HG02678 (cell line): ENCODE results near the gene ZNF865.

Source experiments
- ATAC-seq: cut with Tn5 transposase; IDR thresholded peaks from one replicate; pipeline ENCODE4 v1.9.1; 2021; ENCODE audit warnings: mild to moderate bottlenecking, moderate library complexity; ENCODE audit not compliant: unreplicated experiment

The ZNF865 gene

DNA sequence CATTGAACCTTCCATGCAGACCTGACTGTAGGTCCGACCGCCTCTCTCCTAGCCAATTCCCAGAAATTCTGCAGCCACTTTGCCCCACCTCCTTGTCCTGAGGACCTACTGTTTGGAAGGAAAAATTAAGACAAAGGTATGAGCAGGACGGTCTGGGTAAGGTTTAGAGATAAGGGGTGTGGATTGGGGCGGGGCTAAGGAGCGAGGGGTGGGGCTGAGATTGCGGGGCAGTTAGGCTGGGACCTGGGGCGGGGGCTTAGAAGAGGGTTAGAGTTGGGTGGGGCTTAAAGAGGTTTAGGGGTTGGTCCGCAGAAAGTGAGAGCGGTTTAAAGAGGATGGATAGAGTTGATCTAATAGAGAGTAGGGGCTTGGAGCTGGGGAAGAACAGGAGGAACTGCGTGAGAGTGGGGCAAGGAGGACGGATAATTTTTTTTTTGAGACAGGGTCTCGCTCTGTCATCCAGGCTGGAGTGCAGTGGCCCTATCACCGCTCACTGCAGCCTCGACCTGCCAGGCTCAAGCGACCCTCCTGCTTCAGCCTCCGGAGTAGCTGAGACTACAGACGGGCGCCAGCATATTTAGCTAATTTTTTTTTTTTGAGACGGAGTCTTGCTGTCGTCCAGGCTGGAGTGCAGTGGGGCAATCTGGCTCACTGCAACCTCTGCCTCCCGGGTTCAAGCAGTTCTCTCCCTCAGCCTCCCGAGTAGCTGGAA is 1.7 kb upstream of the ZNF865 start:
- no peak for ATAC-seq

- peak; percentile 76 for ATAC-seq
Measured at GRCh38 chr19:55605207-55605636, 225 bp upstream of the ZNF865 start.

DNA sequence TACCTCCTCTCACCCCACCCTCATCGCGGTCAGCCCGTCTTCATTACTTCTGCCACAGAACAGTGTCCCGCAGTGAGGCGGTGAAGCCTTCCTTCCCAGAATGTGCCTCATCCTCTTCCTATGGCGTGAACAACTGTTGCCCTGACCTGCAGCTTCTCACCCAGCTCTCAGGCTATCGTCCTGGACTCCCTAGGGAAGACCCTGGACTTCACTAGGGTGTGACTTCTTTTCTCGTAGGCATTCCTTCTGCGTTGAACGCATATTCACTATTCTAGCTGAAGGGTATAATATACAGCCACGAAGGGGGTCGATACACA is 982 bp downstream of the ZNF865 start:
- ATAC-seq: no peak

GRCh38 chr19:55606817-55607216 is 1.4 kb downstream of the ZNF865 start:
- ATAC-seq: no peak

DNA sequence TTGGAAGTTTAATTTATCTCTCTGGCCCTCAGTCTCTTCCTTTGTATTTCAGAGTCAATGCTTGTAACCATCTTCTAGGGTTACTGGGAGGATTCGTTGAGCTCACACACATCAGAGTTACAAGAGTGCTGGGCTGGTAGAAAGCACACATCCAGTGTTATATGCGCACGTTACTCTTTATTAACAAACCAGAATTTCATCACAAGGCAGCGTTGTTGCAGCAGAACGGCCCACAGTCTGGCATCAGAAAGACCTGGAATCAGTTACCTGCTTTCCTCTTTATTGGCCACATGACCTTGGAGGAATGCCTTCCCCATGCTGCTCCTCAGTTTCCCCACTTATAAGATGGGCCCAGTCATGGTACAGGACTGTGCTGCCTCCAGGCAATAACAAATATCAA is 3.9 kb downstream of the ZNF865 start:
- ATAC-seq: no peak

DNA sequence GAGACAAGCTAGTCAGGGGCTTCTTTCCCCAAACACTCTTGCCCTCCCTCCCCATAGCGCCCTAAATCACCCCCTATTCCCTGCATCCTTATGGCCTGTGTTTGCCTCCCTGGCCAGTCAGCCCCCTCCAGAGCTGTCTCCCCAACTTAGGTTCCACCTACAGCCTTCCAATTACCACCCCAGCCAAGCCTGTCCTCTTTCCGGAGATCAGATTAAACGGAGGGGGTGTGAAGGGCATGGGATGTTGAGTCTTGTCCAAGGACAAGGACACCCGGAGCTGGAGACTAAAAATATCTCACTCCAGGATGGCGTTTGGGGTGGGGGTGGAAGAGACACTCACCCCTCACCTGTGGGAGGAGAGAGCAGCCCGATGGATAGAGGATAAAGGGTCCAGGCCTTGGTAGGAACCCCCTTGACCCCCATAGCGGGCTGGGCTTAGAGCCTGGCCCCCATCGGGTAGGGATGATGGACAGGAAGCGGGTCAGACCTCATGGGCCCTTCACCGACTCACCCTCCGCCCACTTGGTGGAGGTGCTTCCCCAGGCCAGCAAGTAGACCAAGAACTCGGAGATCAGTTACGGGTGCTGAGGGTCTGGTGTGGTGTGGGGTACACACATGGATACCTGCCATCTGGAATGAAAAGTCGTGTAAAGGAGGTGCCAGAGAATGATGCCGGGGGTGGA is 6.0 kb downstream of the ZNF865 start:
- ATAC-seq: no peak

GRCh38 chr19:55611983-55612645 is 6.7 kb downstream of the ZNF865 start:
- ATAC-seq: no peak

DNA sequence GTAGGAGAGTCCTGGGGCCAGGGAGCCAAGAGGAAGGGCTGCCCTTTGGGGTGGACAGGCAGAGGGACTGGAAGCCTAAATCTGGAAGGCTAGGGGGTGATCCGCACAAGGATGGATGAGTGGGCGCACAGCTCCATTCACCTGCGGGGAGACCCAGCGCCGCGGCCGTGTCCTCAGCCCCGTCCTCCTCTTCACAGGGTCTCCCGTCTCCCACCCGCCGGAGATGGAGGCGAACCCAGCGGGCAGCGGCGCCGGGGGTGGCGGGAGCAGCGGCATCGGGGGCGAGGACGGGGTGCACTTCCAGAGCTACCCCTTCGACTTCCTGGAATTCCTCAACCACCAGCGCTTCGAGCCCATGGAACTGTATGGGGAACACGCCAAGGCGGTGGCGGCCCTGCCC is 7.9 kb downstream of the ZNF865 start:
- ATAC-seq: no peak

DNA sequence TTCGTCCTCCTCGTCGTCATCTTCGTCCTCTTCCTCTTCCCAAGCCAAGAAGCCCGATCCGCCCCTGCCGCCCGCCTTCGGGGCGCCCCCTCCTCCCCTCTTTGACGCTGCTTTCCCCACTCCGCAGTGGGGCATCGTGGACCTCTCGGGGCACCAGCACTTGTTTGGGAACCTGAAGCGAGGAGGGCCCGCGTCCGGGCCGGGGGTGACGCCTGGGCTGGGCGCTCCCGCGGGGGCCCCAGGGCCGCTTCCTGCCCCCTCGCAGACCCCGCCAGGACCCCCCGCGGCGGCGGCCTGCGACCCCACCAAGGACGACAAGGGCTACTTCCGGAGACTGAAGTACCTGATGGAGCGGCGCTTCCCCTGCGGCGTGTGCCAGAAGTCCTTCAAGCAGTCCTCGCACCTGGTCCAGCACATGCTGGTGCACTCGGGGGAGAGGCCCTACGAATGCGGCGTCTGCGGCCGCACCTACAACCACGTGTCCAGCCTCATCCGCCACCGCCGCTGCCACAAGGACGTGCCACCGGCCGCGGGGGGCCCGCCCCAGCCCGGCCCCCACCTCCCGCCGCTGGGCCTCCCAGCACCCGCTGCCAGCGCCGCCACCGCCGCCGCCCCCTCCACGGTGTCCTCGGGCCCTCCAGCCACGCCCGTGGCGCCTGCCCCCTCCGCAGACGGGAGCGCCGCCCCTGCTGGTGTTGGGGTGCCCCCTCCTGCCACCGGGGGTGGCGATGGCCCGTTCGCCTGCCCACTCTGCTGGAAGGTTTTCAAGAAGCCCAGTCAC is 8.7 kb downstream of the ZNF865 start:
- ATAC-seq: no peak

GRCh38 chr19:55614711-55615542 is 9.5 kb downstream of the ZNF865 start:
- ATAC-seq: no peak

GRCh38 chr19:55615543-55616394 is 10.3 kb downstream of the ZNF865 start:
- no peak for ATAC-seq

DNA sequence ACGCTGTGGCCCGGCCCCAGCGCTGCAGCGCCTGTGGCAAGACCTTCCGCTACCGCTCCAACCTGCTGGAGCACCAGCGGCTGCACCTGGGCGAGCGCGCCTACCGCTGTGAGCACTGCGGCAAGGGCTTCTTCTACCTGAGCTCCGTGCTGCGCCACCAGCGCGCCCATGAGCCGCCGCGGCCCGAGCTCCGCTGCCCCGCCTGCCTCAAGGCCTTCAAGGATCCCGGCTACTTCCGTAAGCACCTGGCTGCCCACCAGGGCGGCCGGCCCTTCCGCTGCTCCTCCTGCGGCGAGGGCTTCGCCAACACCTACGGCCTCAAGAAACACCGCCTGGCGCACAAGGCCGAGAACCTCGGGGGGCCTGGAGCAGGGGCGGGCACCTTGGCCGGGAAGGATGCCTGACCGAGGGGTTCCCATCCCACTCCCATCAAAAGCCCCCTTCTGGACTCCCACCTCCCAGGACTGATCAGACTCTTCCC is 11.0 kb downstream of the ZNF865 start:
- ATAC-seq: no peak

DNA sequence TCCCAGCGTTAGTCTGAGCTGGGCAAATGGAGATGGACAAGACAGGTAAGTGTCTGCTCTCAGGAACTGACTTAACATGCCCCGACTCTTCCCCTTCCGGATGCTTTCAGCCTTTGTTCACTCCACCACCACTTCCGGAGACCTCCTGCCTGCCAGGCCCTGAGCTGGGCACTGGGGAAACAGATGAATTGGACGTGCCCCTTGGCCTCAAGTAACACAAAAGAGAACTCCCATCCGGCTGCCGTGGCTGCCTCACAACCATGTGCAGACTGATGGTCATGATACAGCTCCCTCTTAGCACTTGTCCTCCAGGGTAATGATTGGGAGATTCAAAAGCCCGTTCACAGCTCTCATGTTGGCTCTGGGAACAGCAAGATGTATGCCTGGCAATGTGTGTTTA is 12.0 kb downstream of the ZNF865 start:
- no peak for ATAC-seq

DNA sequence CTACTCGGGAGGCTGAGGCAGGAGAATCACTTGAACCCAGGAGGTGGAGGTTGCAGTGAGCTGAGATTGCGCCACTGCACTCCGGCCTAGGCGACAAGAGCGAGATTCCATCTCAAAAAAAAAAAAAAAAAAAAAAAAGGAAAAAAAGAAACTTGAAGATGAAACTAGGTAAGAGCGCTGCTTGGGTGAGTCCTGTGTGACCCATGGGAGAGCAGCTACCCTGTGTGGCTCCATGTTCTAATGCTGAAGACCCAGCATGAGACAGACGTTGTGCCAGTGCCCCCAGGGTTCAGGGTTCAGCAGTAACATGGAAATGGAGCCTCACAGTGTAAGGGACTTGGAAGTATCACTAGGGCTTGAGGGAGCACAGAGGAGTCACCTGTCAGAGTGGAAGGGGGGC is 13.0 kb downstream of the ZNF865 start:
- no peak for ATAC-seq

DNA sequence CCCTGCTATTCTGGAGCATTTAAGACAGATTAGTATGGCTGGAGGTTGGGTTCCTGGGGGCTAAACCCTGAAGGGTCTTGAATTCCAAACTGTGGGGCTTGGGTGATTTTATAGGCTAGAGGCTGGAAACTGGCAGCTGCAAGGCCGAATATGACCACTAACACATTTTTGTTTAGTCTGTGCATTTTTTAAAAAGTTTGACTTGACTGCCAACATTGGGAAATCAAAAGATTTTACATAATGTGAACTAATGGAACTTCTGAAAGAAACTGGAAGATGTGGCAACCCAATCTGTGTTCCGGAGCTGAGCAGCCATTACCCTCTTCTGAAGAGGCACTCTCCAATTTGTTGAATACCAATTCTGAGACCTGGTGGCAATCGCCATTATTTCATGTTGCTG is 13.8 kb downstream of the ZNF865 start:
- ATAC-seq: no peak

- no peak for ATAC-seq
Measured at GRCh38 chr19:55620410-55621204, 15.2 kb downstream of the ZNF865 start.

- ATAC-seq: no peak
Measured at GRCh38 chr19:55621205-55621672, 15.8 kb downstream of the ZNF865 start.

GRCh38 chr19:55621673-55622231 is 16.3 kb downstream of the ZNF865 start:
- ATAC-seq: no peak
